HEK293T (cell line): ENCODE results near the gene RSPH3.

ENCODE experiments used
- BHLHE40 ChIP-seq: fragments of 450-650 bp; IDR thresholded peaks from 2 replicates; pipeline ENCODE4 v1.6.1; 2016; ENCODE audit warnings: mild to moderate bottlenecking, moderate library complexity, borderline replicate concordance
- ELF4 ChIP-seq: fragments of 450-650 bp; IDR thresholded peaks from 2 replicates; pipeline ENCODE4 v1.6.1; 2017; ENCODE audit warnings: antibody characterized with exemption
- FOXK2 ChIP-seq: fragments of 450-650 bp; IDR thresholded peaks from 2 replicates; pipeline ENCODE4 v1.6.1; 2016; ENCODE audit warnings: mild to moderate bottlenecking
- FOXM1 ChIP-seq: fragments of 450-650 bp; IDR thresholded peaks from 2 replicates; pipeline ENCODE4 v1.6.1; 2017; ENCODE audit warnings: mild to moderate bottlenecking, borderline replicate concordance
- SP1 ChIP-seq: fragments of 450-650 bp; IDR thresholded peaks from 2 replicates; pipeline ENCODE4 v1.6.1; 2017
- SUZ12 ChIP-seq: fragments of 450-650 bp; IDR thresholded peaks from 2 replicates; pipeline ENCODE4 v1.6.1; 2016; ENCODE audit warnings: mild to moderate bottlenecking
- TARDBP ChIP-seq: fragments of 450-650 bp; IDR thresholded peaks from 2 replicates; pipeline ENCODE4 v1.6.1; 2016

GRCh38 chr6:158978757-158979156 is 21.2 kb downstream of the RSPH3 start:
- TF ChIP-seq TARDBP (no peak), SP1 (no peak), SUZ12 (no peak), ELF4 (no peak), BHLHE40 (no peak), FOXM1 (no peak), FOXK2 (no peak)
